ENCODE results near the gene COL12A1.

Gene COL12A1

GRCh38 chr6:75166236-75166635 lies 39.6 kb downstream of the COL12A1 start:
- no peak for TF ChIP-seq CTCF (conservative IDR thresholded peaks at IDR 0.05; ENCODE audit: low read depth)
- ChIA-PET CTCF (no interaction called here), POLR2A (ENCODE audit: low non-redundant PET) (no interaction called here)
- H3K27ac ChIP-seq = no peak overlapping the region
- no peak for DNase-seq (ENCODE audit: low spot score)

DNA sequence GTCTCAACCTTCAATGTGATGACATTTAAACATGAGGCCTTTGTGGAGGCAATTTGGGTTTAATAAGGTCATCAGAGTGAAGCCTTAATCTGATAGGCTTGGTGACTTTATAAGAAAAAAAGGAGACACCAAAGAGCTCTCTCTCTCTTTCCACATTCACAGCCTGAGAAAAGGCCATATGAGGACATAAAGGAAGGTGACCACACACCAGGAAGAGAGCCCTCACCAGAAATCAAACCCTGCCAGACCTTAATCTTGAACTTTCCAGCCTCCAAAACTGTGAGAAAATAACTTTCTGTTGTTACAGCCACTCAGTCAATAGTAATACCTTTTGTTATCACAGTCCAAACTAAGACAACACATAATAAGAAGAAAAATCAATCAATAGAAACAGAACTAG lies 47.7 kb downstream of the COL12A1 start:
- TF ChIP-seq CTCF (conservative IDR thresholded peaks at IDR 0.05; ENCODE audit: low read depth) = no peak
- ChIA-PET CTCF (interaction anchor here (0.6 kb wide), 1 partner anchor 442 kb away, joined by 5 read pairs; no protein-coding TSS in a partner anchor), POLR2A (ENCODE audit: low non-redundant PET) (no interaction called here)
- H3K27ac ChIP-seq = no peak overlapping the region
- no peak for DNase-seq (ENCODE audit: low spot score)

DNA sequence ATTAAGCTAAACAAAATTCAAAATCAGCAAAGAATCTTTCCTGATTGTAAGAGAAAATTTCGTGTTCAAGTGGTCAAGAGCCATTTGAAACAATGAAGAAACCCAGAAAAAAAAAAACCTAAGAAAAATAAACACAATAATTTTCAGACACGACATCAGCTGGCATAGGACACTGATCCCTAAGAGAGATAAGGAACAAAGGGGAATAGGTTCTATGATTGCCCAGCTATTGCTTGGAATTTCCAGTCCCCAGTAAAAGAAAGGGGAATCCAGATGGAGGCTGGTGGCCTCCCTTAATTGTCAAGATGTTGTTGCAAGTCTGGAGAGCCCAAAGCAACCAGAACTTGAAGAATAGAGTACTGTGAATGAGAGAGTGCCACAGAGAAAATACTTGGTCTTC lies 48.5 kb downstream of the COL12A1 start:
- no peak for DNase-seq (ENCODE audit: low spot score)
- no peak overlapping the region for H3K27ac ChIP-seq
- no peak for TF ChIP-seq CTCF (conservative IDR thresholded peaks at IDR 0.05; ENCODE audit: low read depth)
- ChIA-PET CTCF (interaction anchor here (0.6 kb wide), 1 partner anchor 443 kb away, joined by 5 read pairs; no protein-coding TSS in a partner anchor), POLR2A (ENCODE audit: low non-redundant PET) (no interaction called here)

- ChIA-PET CTCF (no interaction called here), POLR2A (ENCODE audit: low non-redundant PET) (no interaction called here)
Observed at GRCh38 chr6:75156186-75156878, 49.5 kb downstream of the COL12A1 start.

GRCh38 chr6:75155631-75156030 lies 50.2 kb downstream of the COL12A1 start:
- DNase-seq (ENCODE audit: low spot score) = no peak
- no peak overlapping the region for H3K27ac ChIP-seq
- no peak for TF ChIP-seq CTCF (conservative IDR thresholded peaks at IDR 0.05; ENCODE audit: low read depth)
- CTCF ChIA-PET = no interaction called here
- POLR2A ChIA-PET (ENCODE audit: low non-redundant PET) = no interaction called here

More at GRCh38 chr6:75156186-75156878, 49.5 kb downstream of the COL12A1 start:
- TF ChIP-seq CTCF (conservative IDR thresholded peaks at IDR 0.05; ENCODE audit: low read depth) = no peak
- no peak overlapping the region for H3K27ac ChIP-seq
- DNase-seq (ENCODE audit: low spot score) = no peak

- DNase-seq (ENCODE audit: low spot score) = no peak
- POLR2A ChIA-PET (ENCODE audit: low non-redundant PET) = no interaction called here
- TF ChIP-seq CTCF (conservative IDR thresholded peaks at IDR 0.05; ENCODE audit: low read depth) = no peak
- H3K27ac ChIP-seq = no peak overlapping the region
- CTCF ChIA-PET = interaction anchor here (0.6 to 0.8 kb wide), 2 partner anchors 112 to 1064 kb away, joined by 3 read pairs; no protein-coding TSS in a partner anchor
Observed at GRCh38 chr6:75154973-75155372, 50.9 kb downstream of the COL12A1 start.

Measured in RWPE1 (cell line).